ENCODE measurements around the gene SLCO3A1.
"Not testable (repeated sequence)": the region's sequence is repeated elsewhere in the genome, so short reads cannot be mapped to it uniquely, and the experiment has no call there.

- not testable (repeated sequence) for TF ChIP-seq CTCF, POLR2A (IDR thresholded peaks at IDR 0.05)
Measured at GRCh38 chr15:92070251-92070650, 216.7 kb downstream of the SLCO3A1 start.
